Fibroblast of mammary gland (primary cell): ENCODE measurements around the gene COX8A.

Source experiments
- DNase-seq: peaks from one replicate; pipeline ENCODE4 v3.0.0-alpha.2; 2010; ENCODE audit warnings: low read depth
- H3K4me3 ChIP-seq: 2 replicates; pipeline ENCODE4 v1.5.1; 2011; ENCODE audit warnings: low read depth, mild to moderate bottlenecking, low read length, moderate library complexity; ENCODE audit not compliant: control insufficient read depth
- TF ChIP-seq, protein P1 (sequence below): conservative IDR thresholded peaks from 2 replicates; pipeline ENCODE4 v1.5.1; 2011; ENCODE audit warnings: low read depth, low read length, inconsistent platforms; ENCODE audit not compliant: control insufficient read depth, insufficient read depth

COX8A gene

GRCh38 chr11:63997801-63998337, 23.4 kb downstream of the COX8A start:
- DNase-seq, result no peak
- no peak overlapping the region for H3K4me3 ChIP-seq
- TF ChIP-seq, protein P1, sequence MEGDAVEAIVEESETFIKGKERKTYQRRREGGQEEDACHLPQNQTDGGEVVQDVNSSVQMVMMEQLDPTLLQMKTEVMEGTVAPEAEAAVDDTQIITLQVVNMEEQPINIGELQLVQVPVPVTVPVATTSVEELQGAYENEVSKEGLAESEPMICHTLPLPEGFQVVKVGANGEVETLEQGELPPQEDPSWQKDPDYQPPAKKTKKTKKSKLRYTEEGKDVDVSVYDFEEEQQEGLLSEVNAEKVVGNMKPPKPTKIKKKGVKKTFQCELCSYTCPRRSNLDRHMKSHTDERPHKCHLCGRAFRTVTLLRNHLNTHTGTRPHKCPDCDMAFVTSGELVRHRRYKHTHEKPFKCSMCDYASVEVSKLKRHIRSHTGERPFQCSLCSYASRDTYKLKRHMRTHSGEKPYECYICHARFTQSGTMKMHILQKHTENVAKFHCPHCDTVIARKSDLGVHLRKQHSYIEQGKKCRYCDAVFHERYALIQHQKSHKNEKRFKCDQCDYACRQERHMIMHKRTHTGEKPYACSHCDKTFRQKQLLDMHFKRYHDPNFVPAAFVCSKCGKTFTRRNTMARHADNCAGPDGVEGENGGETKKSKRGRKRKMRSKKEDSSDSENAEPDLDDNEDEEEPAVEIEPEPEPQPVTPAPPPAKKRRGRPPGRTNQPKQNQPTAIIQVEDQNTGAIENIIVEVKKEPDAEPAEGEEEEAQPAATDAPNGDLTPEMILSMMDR, result no peak

GRCh38 chr11:63998558-63999348, 24.3 kb downstream of the COX8A start:
- TF ChIP-seq, protein P1, result no peak
- H3K4me3 ChIP-seq, result no peak overlapping the region
- DNase-seq, result no peak

DNA sequence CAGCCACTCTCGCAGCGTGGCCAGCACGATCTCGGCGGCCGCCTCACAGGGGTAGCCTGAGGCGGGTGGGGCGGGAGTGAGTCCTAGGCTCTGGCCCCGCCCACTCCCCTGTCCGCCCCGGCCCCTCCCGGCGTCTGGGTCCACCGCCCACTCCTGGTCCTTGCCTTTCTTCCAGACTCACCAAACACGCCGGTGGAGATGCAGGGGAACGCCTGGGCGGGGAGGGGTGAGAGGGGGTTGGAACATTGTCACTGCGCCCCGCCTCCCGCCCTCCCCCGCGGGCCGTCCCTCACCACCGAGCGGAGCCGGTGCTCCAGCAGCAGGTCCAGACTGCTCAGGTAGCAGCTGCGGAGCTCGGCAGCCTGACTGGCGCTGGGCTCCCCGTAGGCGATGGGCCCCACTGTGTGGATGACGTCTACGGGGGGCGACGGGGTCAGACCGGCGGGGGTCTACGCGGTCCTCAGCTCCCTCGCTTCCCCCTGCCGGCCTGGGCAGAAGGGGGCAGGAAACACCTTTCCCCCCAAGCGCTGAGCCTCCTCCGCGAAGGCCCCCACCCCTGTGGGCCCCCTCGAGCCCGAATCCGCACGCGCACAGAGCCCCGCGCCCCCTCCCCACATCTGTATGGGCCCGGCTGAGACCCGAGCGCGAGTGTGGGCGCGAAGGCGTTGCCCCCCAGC, 25.1 kb downstream of the COX8A start:
- TF ChIP-seq, protein P1, result no peak
- DNase-seq, result peak; percentile 70
- H3K4me3 ChIP-seq, result peak overlapping the region; percentile 2

- peak; percentile 69 for DNase-seq
- H3K4me3 ChIP-seq, result peak overlapping the region; percentile 12
- TF ChIP-seq, protein P1, result no peak
Observed at GRCh38 chr11:64000026-64000739, 25.8 kb downstream of the COX8A start.

DNA sequence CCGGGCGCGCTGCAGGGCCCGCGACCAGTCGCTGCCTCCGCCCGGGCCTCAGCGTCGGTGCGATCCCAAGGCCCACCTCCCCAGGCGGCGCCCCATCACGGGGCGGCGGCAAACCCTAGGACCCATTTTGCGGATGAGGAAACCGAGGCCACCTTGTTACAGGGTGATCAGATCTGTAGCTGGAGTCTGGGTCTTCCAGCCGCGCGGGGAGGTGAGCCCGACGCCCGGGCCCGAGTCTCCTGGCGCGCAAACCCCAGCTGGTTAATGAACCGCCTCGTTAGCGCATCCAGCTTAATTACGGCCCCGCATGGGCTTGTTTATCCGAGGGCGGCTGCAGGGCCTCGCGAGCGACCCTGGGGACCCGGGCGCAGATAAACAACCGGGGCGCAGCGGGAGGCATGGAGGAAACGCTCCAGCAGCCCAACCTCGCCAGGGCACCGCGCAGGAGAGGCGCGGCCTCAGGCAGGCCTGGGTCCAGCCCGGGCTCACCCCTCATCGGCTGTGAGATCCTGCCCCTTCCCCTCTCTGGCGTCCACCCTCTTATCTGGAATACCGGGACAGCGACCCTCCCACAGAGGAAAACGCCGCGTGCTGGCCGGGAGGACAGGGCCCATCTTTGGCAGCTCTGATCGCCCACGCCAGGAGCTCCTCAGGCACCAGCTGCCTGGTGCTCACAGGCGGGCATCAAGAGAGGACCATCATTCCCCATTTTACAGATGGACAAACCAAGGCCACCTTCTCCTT, 26.5 kb downstream of the COX8A start:
- TF ChIP-seq, protein P1, result no peak

More for the DNA sequence above, 26.5 kb downstream of the COX8A start:
- peak overlapping the region; percentile 12 for H3K4me3 ChIP-seq
- no peak for DNase-seq
